Measurements from ENCODE around the gene COL16A1.

Gene COL16A1

GRCh38 chr1:31725134-31725533 is 21.3 kb upstream of the COL16A1 start:
- H3K27ac ChIP-seq, result 0 out of 2 replicates have a peak overlapping the region, but pooled peaks have one; percentile 16
- TF ChIP-seq CTCF (conservative IDR thresholded peaks at IDR 0.05), result no peak

GRCh38 chr1:31723828-31724359 is 20.1 kb upstream of the COL16A1 start:
- TF ChIP-seq CTCF (conservative IDR thresholded peaks at IDR 0.05), result no peak
- H3K27ac ChIP-seq, result no peak overlapping the region

- no peak for TF ChIP-seq CTCF (conservative IDR thresholded peaks at IDR 0.05)
- no peak overlapping the region for H3K27ac ChIP-seq
Measured at GRCh38 chr1:31718327-31718897, 14.6 kb upstream of the COL16A1 start.

GRCh38 chr1:31717341-31717740 is 13.5 kb upstream of the COL16A1 start:
- H3K27ac ChIP-seq, result no peak overlapping the region

GRCh38 chr1:31715873-31716220 is 12.0 kb upstream of the COL16A1 start:
- H3K27ac ChIP-seq, result peak overlapping the region; percentile 49; the same call in 1 of the 2 replicates
- peak; percentile 41 for TF ChIP-seq CTCF (conservative IDR thresholded peaks at IDR 0.05)

More at GRCh38 chr1:31717341-31717740, 13.5 kb upstream of the COL16A1 start:
- TF ChIP-seq CTCF (conservative IDR thresholded peaks at IDR 0.05), result no peak

GRCh38 chr1:31715087-31715872 is 11.5 kb upstream of the COL16A1 start:
- peak; percentile 86 for TF ChIP-seq CTCF (conservative IDR thresholded peaks at IDR 0.05)
- peak overlapping the region; percentile 49 for H3K27ac ChIP-seq

- no peak for TF ChIP-seq CTCF (conservative IDR thresholded peaks at IDR 0.05)
- H3K27ac ChIP-seq, result no peak overlapping the region
Measured at GRCh38 chr1:31714442-31715086, 10.7 kb upstream of the COL16A1 start.
